ENCODE results near the gene IL36RN. TPM values are rescaled to one million over a fixed set of nuclear protein-coding genes. Genes with fewer than 3 reads are reported as not detected.

IL36RN gene
- not detected in 2 replicates for total RNA-seq

GRCh38 chr2:113058998-113059960 is at the start of gene IL36RN:
IL36RN (plus strand) TSS chr2:113059198; CDS start chr2:113059439, 241 bp downstream.

GRCh38 chr2:113052396-113052917 is 6.5 kb upstream of the IL36RN start, which contains the start of gene IL36B:
IL36B (minus strand) TSS chr2:113052867.

DNA sequence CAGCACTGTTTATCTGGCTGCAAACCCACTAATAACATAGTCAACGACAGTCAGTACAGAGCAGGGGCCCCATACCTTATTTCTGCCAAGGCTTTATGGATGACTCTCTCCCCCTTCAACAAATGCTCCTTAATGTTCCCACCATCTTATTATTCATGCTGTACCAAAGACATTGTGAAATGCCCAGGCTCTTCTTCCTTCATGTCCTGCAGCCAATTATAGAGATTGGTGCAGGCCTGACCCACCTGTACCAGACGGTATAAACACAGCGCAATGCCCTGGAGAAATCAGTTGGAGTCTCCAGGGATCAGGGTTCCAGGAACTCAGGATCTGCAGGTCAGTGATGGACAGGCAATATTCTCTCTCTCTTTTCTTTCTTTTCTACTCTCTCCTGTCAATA is 8.7 kb downstream of the IL36RN start, which contains the start of gene IL1F10:
Gene IL1F10, plus strand, starts transcription at position 290 of the 400 bp plus-strand sequence. CDS start 4,769 bp downstream, outside the sequence.

Other genes starting within 250 kb of the IL36RN start
- 0.49 TPM in 1 of 2 replicates, not detected in the other for gene IL1B, start 222.4 kb upstream of the IL36RN start, total RNA-seq
- not detected in 2 replicates for gene IL37, start 148.0 kb upstream of the IL36RN start, total RNA-seq
- gene IL36G, start 81.2 kb upstream of the IL36RN start, total RNA-seq = not detected in 2 replicates
- not detected in 2 replicates for gene IL36A, start 53.7 kb upstream of the IL36RN start, total RNA-seq
- not detected in 2 replicates for gene IL36B, start 6.3 kb upstream of the IL36RN start, total RNA-seq
- gene IL1F10, start 8.8 kb downstream of the IL36RN start, total RNA-seq = not detected in 2 replicates
- not detected in 2 replicates for gene IL1RN, start 68.4 kb downstream of the IL36RN start, total RNA-seq
- 2.6 and 8.5 TPM in 2 replicates for gene PSD4, start 114.8 kb downstream of the IL36RN start, total RNA-seq
- 118 and 299 TPM in 2 replicates for gene PAX8, start 219.7 kb downstream of the IL36RN start, total RNA-seq